K562 (cell line): ENCODE results near the gene SLC49A3. TPM values are rescaled to one million over a fixed set of nuclear protein-coding genes. Genes with fewer than 3 reads are reported as not detected.

Source experiments
- ARID4B ChIP-seq: sonication (generic); formaldehyde crosslinking; IDR thresholded peaks from 2 replicates; pipeline ENCODE4 v1.8.0; 2022; ENCODE audit warnings: mild to moderate bottlenecking, missing genetic modification reagents
- ETS2 ChIP-seq: IDR thresholded peaks from 2 replicates; pipeline ENCODE4 v1.6.1; 2016; ENCODE audit warnings: borderline replicate concordance, missing genetic modification characterization, mild to moderate bottlenecking, moderate library complexity, missing compliant biosample characterization; ENCODE audit not compliant: poor library complexity, severe bottlenecking
- GTF2F1 ChIP-seq: IDR thresholded peaks from 2 replicates; pipeline ENCODE4 v1.6.1; 2011; ENCODE audit warnings: low read depth, low read length, improper control_type of control experiment
- KDM5B ChIP-seq: fragments of 200-600 bp; sonication (generic); IDR thresholded peaks from 2 replicates; pipeline ENCODE4 v1.6.1; 2012; ENCODE audit warnings: low read depth, mild to moderate bottlenecking, moderate library complexity, low read length, control low read depth, inconsistent platforms; ENCODE audit not compliant: insufficient replicate concordance
- KLF10 ChIP-seq: fragments of 250-450 bp; sonication (Bioruptor Pico); IDR thresholded peaks from 2 replicates; pipeline ENCODE4 v1.6.1; 2021; ENCODE audit warnings: matching md5 sums
- NCOA4 ChIP-seq: fragments of 450-650 bp; IDR thresholded peaks from 2 replicates; pipeline ENCODE4 v1.6.1; 2018; ENCODE audit warnings: mild to moderate bottlenecking; ENCODE audit not compliant: partially characterized antibody
- SIN3B ChIP-seq: fragments of 450-650 bp; IDR thresholded peaks from 2 replicates; pipeline ENCODE4 v1.6.1; 2017; ENCODE audit warnings: low read depth, mild to moderate bottlenecking, moderate library complexity
- SIX5 ChIP-seq, 2 experiments: IDR thresholded peaks; 2 replicates each; pipeline ENCODE4 v1.6.1; 2011; ENCODE audit warnings: low read length in 2 of 2, borderline replicate concordance in 1 of 2, low read depth in 1 of 2, mild to moderate bottlenecking in 1 of 2, moderate library complexity in 1 of 2; ENCODE audit not compliant: insufficient read depth in 1 of 2
- XRCC5 ChIP-seq: fragments of 200-400 bp; formaldehyde crosslinking; IDR thresholded peaks from 2 replicates; pipeline ENCODE4 v1.6.1; 2017; ENCODE audit warnings: low read depth, mild to moderate bottlenecking, low read length
- ZBTB5 ChIP-seq: fragments of 450-650 bp; IDR thresholded peaks from 2 replicates; pipeline ENCODE4 v1.6.1; 2017; ENCODE audit warnings: antibody characterized with exemption
- ZNF3 ChIP-seq: fragments of 250-450 bp; sonication (Bioruptor Pico); IDR thresholded peaks from 2 replicates; pipeline ENCODE4 v1.5.0; 2021; ENCODE audit warnings: mild to moderate bottlenecking, moderate library complexity
- ZNF586 ChIP-seq: fragments of 450-650 bp; formaldehyde crosslinking; conservative IDR thresholded peaks from 2 replicates; pipeline ENCODE4 v1.4.0; 2020; ENCODE audit warnings: mild to moderate bottlenecking, moderate library complexity
- polyA plus RNA-seq, 8 experiments: library from polyadenylated mRNA; depleted of rRNA in 4 of 8; stranded (reverse) in 5 of 8; unstranded in 3 of 8; fragments of >200 nt; fragmentation: Nextera tagmentation in 2 of 8; fragmentation: Illumina TruSeq in 1 of 8; extraction: Ambion mirVana in 2 of 8; extraction: Trizol in 1 of 8; gene quantifications; 2 replicates each; pipeline versions ENCODE4 v1.2.1 to v1.2.3, GENCODE V29; 2011 to 2014; ENCODE audit warnings: inconsistent platforms in 1 of 8, missing spikeins in 1 of 8
- total RNA-seq, 7 experiments: library from RNA; depleted of rRNA in 6 of 7; stranded (reverse); fragments of >200 nt in 6 of 7; fragmentation: Illumina TruSeq in 2 of 7; extraction: Trizol in 2 of 7; gene quantifications; 2 replicates each; pipeline versions ENCODE4 v1.2.1 to v1.2.3, GENCODE V29; 2011 to 2021; ENCODE audit warnings: low replicate concordance in 1 of 7
- TF ChIP-seq, protein P1 (sequence below): fragments of 250-450 bp; sonication (Bioruptor Pico); IDR thresholded peaks from 2 replicates; pipeline ENCODE4 v1.5.0; 2022; ENCODE audit warnings: mild to moderate bottlenecking
- TF ChIP-seq, protein P2 (sequence below): fragments of 450-650 bp; formaldehyde crosslinking; IDR thresholded peaks from 2 replicates; pipeline ENCODE4 v1.4.0; 2020; ENCODE audit warnings: mild to moderate bottlenecking, moderate library complexity

SLC49A3 gene
- total and polyA plus RNA-seq, 9 of the 15 experiments (the other 6 are each of a cell fraction or from before 2014, with no cell fraction given) = 0.24 to 0.41 TPM; not detected in 7

DNA sequence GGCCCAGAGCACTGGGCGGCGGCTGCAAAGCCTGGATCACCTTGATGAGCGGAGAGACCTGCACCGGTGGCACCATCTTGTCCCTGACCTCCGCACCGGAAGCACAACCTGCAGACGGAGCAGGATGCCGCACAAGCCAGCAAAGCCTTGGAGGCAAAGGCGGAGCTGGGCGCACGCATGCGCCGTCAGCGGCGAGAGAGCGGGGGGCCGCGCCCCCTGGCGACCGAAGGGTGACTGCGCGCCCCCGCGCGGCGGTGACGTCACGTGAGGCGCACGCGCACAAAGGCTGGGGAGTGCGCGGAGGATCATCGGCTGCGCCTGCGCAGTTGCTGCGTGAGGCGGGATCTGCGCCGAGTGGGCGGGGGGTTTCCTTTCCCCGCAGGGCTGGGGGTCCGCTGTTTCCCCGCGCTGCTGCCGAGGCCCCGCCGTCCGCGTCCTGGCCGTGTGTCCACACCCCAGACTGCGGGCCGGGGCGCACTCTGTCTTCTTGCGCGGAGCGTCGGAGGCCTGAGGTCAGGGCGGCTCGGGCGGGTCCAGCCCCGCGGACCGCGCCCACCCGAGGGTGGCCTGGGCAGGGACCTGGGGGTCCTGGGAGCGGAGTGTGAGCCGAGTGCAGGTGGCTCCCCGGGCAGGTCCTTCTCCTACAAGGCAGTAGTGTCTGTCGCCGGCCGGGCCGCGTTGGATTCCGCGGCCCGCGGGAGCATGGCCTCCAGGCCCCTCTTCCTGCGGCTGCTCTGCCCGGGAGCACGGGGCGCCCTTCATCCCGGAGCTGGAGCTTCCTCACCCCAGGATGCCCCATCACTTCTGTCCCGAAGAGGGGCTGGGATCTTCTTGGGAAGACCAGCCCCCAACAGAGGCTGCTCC, 14.5 kb downstream of the SLC49A3 start, which contains the start of the genes ATP5ME and MYL5 (continued):
- no peak for TF ChIP-seq KLF10
- TF ChIP-seq ARID4B (CRISPR knock-in tag) = no peak
- TF ChIP-seq NCOA4 = no peak
- TF ChIP-seq ZBTB5 = no peak
- peak; percentile 80 for TF ChIP-seq SIN3B
- TF ChIP-seq ZNF3 (CRISPR knock-in tag) = no peak
- TF ChIP-seq, protein P1, sequence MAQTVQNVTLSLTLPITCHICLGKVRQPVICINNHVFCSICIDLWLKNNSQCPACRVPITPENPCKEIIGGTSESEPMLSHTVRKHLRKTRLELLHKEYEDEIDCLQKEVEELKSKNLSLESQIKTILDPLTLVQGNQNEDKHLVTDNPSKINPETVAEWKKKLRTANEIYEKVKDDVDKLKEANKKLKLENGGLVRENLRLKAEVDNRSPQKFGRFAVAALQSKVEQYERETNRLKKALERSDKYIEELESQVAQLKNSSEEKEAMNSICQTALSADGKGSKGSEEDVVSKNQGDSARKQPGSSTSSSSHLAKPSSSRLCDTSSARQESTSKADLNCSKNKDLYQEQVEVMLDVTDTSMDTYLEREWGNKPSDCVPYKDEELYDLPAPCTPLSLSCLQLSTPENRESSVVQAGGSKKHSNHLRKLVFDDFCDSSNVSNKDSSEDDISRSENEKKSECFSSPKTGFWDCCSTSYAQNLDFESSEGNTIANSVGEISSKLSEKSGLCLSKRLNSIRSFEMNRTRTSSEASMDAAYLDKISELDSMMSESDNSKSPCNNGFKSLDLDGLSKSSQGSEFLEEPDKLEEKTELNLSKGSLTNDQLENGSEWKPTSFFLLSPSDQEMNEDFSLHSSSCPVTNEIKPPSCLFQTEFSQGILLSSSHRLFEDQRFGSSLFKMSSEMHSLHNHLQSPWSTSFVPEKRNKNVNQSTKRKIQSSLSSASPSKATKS (CRISPR knock-in tag) = no peak
- TF ChIP-seq ZNF586 (CRISPR knock-in tag) = no peak
- peak; percentile 23 to 31; a peak in 1 of 4 replicates for TF ChIP-seq SIX5 (IDR thresholded peaks at IDR 0.05; ENCODE audit: borderline replicate concordance in 1 of 2, insufficient read depth in 1 of 2, low read depth in 1 of 2, low read length in 2 of 2)
- TF ChIP-seq GTF2F1 = 0 out of 2 replicates have a peak, but pooled peaks have one; percentile 25
- peak; percentile 76; the same call in 1 of the 2 replicates for TF ChIP-seq XRCC5
- peak; percentile 64 for TF ChIP-seq KDM5B
- TF ChIP-seq, protein P2, sequence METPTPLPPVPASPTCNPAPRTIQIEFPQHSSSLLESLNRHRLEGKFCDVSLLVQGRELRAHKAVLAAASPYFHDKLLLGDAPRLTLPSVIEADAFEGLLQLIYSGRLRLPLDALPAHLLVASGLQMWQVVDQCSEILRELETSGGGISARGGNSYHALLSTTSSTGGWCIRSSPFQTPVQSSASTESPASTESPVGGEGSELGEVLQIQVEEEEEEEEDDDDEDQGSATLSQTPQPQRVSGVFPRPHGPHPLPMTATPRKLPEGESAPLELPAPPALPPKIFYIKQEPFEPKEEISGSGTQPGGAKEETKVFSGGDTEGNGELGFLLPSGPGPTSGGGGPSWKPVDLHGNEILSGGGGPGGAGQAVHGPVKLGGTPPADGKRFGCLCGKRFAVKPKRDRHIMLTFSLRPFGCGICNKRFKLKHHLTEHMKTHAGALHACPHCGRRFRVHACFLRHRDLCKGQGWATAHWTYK (CRISPR knock-in tag) = no peak; the same call in 1 of the 2 replicates
- no peak for TF ChIP-seq ETS2 (tag)
